ENCODE data around the gene ANKRD52.
A peak's percentile ranks its signal among the peaks of the same experiment; 100 is the strongest.

The ANKRD52 gene

GRCh38 chr12:56221757-56222530 lies 36.2 kb downstream of the ANKRD52 start, which contains the start of gene RNF41:
Gene RNF41, minus strand, starts transcription at chr12:56221922. Its CDS starts 7,875 bp downstream, at chr12:56214047.
- Histone ChIP-seq H3K4me1 (ENCODE audit: control insufficient read depth, insufficient read depth, low read length) (peaks cover 26% of the 10 kb centered on the region), H3K9ac (ENCODE audit: low read depth, low read length) (peak within 1 kb of the TSS; percentile 88), H3K27me3 (ENCODE audit: control insufficient read depth, insufficient read depth, low read length) (no peaks in the 10 kb centered on the region), H3K9me3 (replicated peaks; ENCODE audit: low read length) (no peaks in the 10 kb centered on the region), H3K36me3 (ENCODE audit: insufficient read depth, low read length) (no peaks in the 10 kb centered on the region), H3K4me2 (ENCODE audit: low read length) (peak within 1 kb of the TSS; percentile 85), H3K4me3 (ENCODE audit: low read length) (peak within 1 kb of the TSS; percentile 79)

GRCh38 chr12:56221232-56221756 lies 36.9 kb downstream of the ANKRD52 start:
- Histone ChIP-seq H3K4me2 (ENCODE audit: low read length) (peak overlapping the region; percentile 85), H3K9ac (ENCODE audit: low read depth, low read length) (peak overlapping the region; percentile 88), H3K4me1 (ENCODE audit: control insufficient read depth, insufficient read depth, low read length) (peaks cover 26% of the 10 kb centered on the region), H3K9me3 (replicated peaks; ENCODE audit: low read length) (no peaks in the 10 kb centered on the region), H3K36me3 (ENCODE audit: insufficient read depth, low read length) (peaks cover 4% of the 10 kb centered on the region), H3K27me3 (ENCODE audit: control insufficient read depth, insufficient read depth, low read length) (no peaks in the 10 kb centered on the region), H3K4me3 (ENCODE audit: low read length) (peak overlapping the region; percentile 79)

GRCh38 chr12:56220611-56221231 lies 37.5 kb downstream of the ANKRD52 start:
- H3K36me3 ChIP-seq (ENCODE audit: insufficient read depth, low read length) = peaks cover 8% of the 10 kb centered on the region
- H3K4me3 ChIP-seq (ENCODE audit: low read length) = peak overlapping the region; percentile 79
- peak overlapping the region; percentile 85 for H3K4me2 ChIP-seq (ENCODE audit: low read length)
- no peaks in the 10 kb centered on the region for H3K27me3 ChIP-seq (ENCODE audit: control insufficient read depth, insufficient read depth, low read length)
- peak overlapping the region; percentile 88 for H3K9ac ChIP-seq (ENCODE audit: low read depth, low read length)
- no peaks in the 10 kb centered on the region for H3K9me3 ChIP-seq (replicated peaks; ENCODE audit: low read length)
- peaks cover 26% of the 10 kb centered on the region for H3K4me1 ChIP-seq (ENCODE audit: control insufficient read depth, insufficient read depth, low read length)

- H3K4me3 ChIP-seq (ENCODE audit: low read length) = no peak overlapping the region
Observed at GRCh38 chr12:56219840-56220239, 38.3 kb downstream of the ANKRD52 start.

GRCh38 chr12:56216461-56216860 lies 41.7 kb downstream of the ANKRD52 start:
- H3K36me3 ChIP-seq (ENCODE audit: insufficient read depth, low read length) = peaks cover 39% of the 10 kb centered on the region
- H3K4me3 ChIP-seq (ENCODE audit: low read length) = no peak overlapping the region
- H3K9ac ChIP-seq (ENCODE audit: low read depth, low read length) = no peak overlapping the region
- no peak overlapping the region for H3K4me2 ChIP-seq (ENCODE audit: low read length)
- no peaks in the 10 kb centered on the region for H3K9me3 ChIP-seq (replicated peaks; ENCODE audit: low read length)
- no peaks in the 10 kb centered on the region for H3K27me3 ChIP-seq (ENCODE audit: control insufficient read depth, insufficient read depth, low read length)
- H3K4me1 ChIP-seq (ENCODE audit: control insufficient read depth, insufficient read depth, low read length) = peaks cover 3% of the 10 kb centered on the region

More at GRCh38 chr12:56219840-56220239, 38.3 kb downstream of the ANKRD52 start:
- H3K4me2 ChIP-seq (ENCODE audit: low read length) = peak overlapping the region; percentile 38
- H3K36me3 ChIP-seq (ENCODE audit: insufficient read depth, low read length) = peaks cover 13% of the 10 kb centered on the region
- H3K9me3 ChIP-seq (replicated peaks; ENCODE audit: low read length) = no peaks in the 10 kb centered on the region
- H3K27me3 ChIP-seq (ENCODE audit: control insufficient read depth, insufficient read depth, low read length) = no peaks in the 10 kb centered on the region
- H3K4me1 ChIP-seq (ENCODE audit: control insufficient read depth, insufficient read depth, low read length) = peaks cover 20% of the 10 kb centered on the region
- H3K9ac ChIP-seq (ENCODE audit: low read depth, low read length) = no peak overlapping the region

- Histone ChIP-seq H3K4me1 (ENCODE audit: control insufficient read depth, insufficient read depth, low read length) (no peaks in the 10 kb centered on the region), H3K36me3 (ENCODE audit: insufficient read depth, low read length) (peaks cover 53% of the 10 kb centered on the region), H3K9me3 (replicated peaks; ENCODE audit: low read length) (no peaks in the 10 kb centered on the region)
Observed at GRCh38 chr12:56213878-56214277, 44.3 kb downstream of the ANKRD52 start.

GRCh38 chr12:56212361-56212760 lies 45.8 kb downstream of the ANKRD52 start:
- Histone ChIP-seq H3K36me3 (ENCODE audit: insufficient read depth, low read length) (peaks cover 63% of the 10 kb centered on the region), H3K4me3 (ENCODE audit: low read length) (no peak overlapping the region), H3K4me1 (ENCODE audit: control insufficient read depth, insufficient read depth, low read length) (peaks cover 2% of the 10 kb centered on the region), H3K4me2 (ENCODE audit: low read length) (no peak overlapping the region), H3K9ac (ENCODE audit: low read depth, low read length) (no peak overlapping the region), H3K27me3 (ENCODE audit: control insufficient read depth, insufficient read depth, low read length) (no peaks in the 10 kb centered on the region), H3K9me3 (replicated peaks; ENCODE audit: low read length) (no peaks in the 10 kb centered on the region)

More at GRCh38 chr12:56213878-56214277, 44.3 kb downstream of the ANKRD52 start:
- H3K4me2 ChIP-seq (ENCODE audit: low read length) = no peak overlapping the region
- H3K27me3 ChIP-seq (ENCODE audit: control insufficient read depth, insufficient read depth, low read length) = no peaks in the 10 kb centered on the region
- H3K4me3 ChIP-seq (ENCODE audit: low read length) = no peak overlapping the region
- H3K9ac ChIP-seq (ENCODE audit: low read depth, low read length) = no peak overlapping the region

- H3K9me3 ChIP-seq (replicated peaks; ENCODE audit: low read length) = no peaks in the 10 kb centered on the region
- H3K36me3 ChIP-seq (ENCODE audit: insufficient read depth, low read length) = peaks cover 70% of the 10 kb centered on the region
- H3K4me2 ChIP-seq (ENCODE audit: low read length) = no peak overlapping the region
- H3K4me3 ChIP-seq (ENCODE audit: low read length) = no peak overlapping the region
- no peaks in the 10 kb centered on the region for H3K27me3 ChIP-seq (ENCODE audit: control insufficient read depth, insufficient read depth, low read length)
- H3K4me1 ChIP-seq (ENCODE audit: control insufficient read depth, insufficient read depth, low read length) = peaks cover 13% of the 10 kb centered on the region
- no peak overlapping the region for H3K9ac ChIP-seq (ENCODE audit: low read depth, low read length)
Observed at GRCh38 chr12:56208006-56208405, 50.2 kb downstream of the ANKRD52 start.

GRCh38 chr12:56206452-56207166 lies 51.6 kb downstream of the ANKRD52 start:
- peaks cover 13% of the 10 kb centered on the region for H3K4me1 ChIP-seq (ENCODE audit: control insufficient read depth, insufficient read depth, low read length)
- no peaks in the 10 kb centered on the region for H3K9me3 ChIP-seq (replicated peaks; ENCODE audit: low read length)
- peaks cover 59% of the 10 kb centered on the region for H3K36me3 ChIP-seq (ENCODE audit: insufficient read depth, low read length)
- no peak overlapping the region for H3K4me3 ChIP-seq (ENCODE audit: low read length)
- H3K4me2 ChIP-seq (ENCODE audit: low read length) = no peak overlapping the region
- no peaks in the 10 kb centered on the region for H3K27me3 ChIP-seq (ENCODE audit: control insufficient read depth, insufficient read depth, low read length)
- no peak overlapping the region for H3K9ac ChIP-seq (ENCODE audit: low read depth, low read length)

GRCh38 chr12:56205445-56205844 lies 52.7 kb downstream of the ANKRD52 start:
- Histone ChIP-seq H3K4me2 (ENCODE audit: low read length) (no peak overlapping the region), H3K36me3 (ENCODE audit: insufficient read depth, low read length) (peaks cover 53% of the 10 kb centered on the region), H3K4me3 (ENCODE audit: low read length) (no peak overlapping the region)

GRCh38 chr12:56204275-56204674 lies 53.9 kb downstream of the ANKRD52 start:
- no peak overlapping the region for H3K4me2 ChIP-seq (ENCODE audit: low read length)
- H3K27me3 ChIP-seq (ENCODE audit: control insufficient read depth, insufficient read depth, low read length) = no peaks in the 10 kb centered on the region
- peaks cover 13% of the 10 kb centered on the region for H3K4me1 ChIP-seq (ENCODE audit: control insufficient read depth, insufficient read depth, low read length)
- no peak overlapping the region for H3K9ac ChIP-seq (ENCODE audit: low read depth, low read length)
- H3K4me3 ChIP-seq (ENCODE audit: low read length) = no peak overlapping the region
- no peaks in the 10 kb centered on the region for H3K9me3 ChIP-seq (replicated peaks; ENCODE audit: low read length)
- peaks cover 44% of the 10 kb centered on the region for H3K36me3 ChIP-seq (ENCODE audit: insufficient read depth, low read length)

More at GRCh38 chr12:56205445-56205844, 52.7 kb downstream of the ANKRD52 start:
- no peaks in the 10 kb centered on the region for H3K27me3 ChIP-seq (ENCODE audit: control insufficient read depth, insufficient read depth, low read length)
- H3K9ac ChIP-seq (ENCODE audit: low read depth, low read length) = no peak overlapping the region
- H3K9me3 ChIP-seq (replicated peaks; ENCODE audit: low read length) = no peaks in the 10 kb centered on the region
- peaks cover 13% of the 10 kb centered on the region for H3K4me1 ChIP-seq (ENCODE audit: control insufficient read depth, insufficient read depth, low read length)

Measured in skeletal muscle satellite cell (primary cell).